GM19324 (cell line): ENCODE results near the gene ZYG11A.

Experiments
- ATAC-seq: cut with Tn5 transposase; IDR thresholded peaks from one replicate; pipeline ENCODE4 v1.9.1; 2021; ENCODE audit warnings: mild to moderate bottlenecking, moderate library complexity; ENCODE audit not compliant: unreplicated experiment, low FRiP score

The ZYG11A gene

GRCh38 chr1:52916241-52916975 is 73.8 kb downstream of the ZYG11A start:
- ATAC-seq, result no peak

- no peak for ATAC-seq
Observed at GRCh38 chr1:52917156-52917555, 74.6 kb downstream of the ZYG11A start.

GRCh38 chr1:52917581-52917980 is 75.0 kb downstream of the ZYG11A start:
- ATAC-seq, result no peak

- no peak for ATAC-seq
Observed at GRCh38 chr1:52918201-52918600, 75.6 kb downstream of the ZYG11A start.

- no peak for ATAC-seq
Observed at GRCh38 chr1:52919051-52919722, 76.6 kb downstream of the ZYG11A start.

GRCh38 chr1:52919723-52920483 is 77.3 kb downstream of the ZYG11A start:
- no peak for ATAC-seq

GRCh38 chr1:52920791-52921291 is 78.3 kb downstream of the ZYG11A start:
- ATAC-seq, result no peak

GRCh38 chr1:52925571-52926005 is 83.0 kb downstream of the ZYG11A start:
- no peak for ATAC-seq

GRCh38 chr1:52926864-52927211 is 84.3 kb downstream of the ZYG11A start:
- no peak for ATAC-seq

- ATAC-seq, result peak; percentile 56
Observed at GRCh38 chr1:52927212-52928014, 84.9 kb downstream of the ZYG11A start, which contains the start of gene SCP2. SCP2 (plus strand) TSS chr1:52927276; CDS start chr1:52927397, 121 bp downstream.

GRCh38 chr1:52928015-52928404 is 85.5 kb downstream of the ZYG11A start:
- ATAC-seq, result no peak

GRCh38 chr1:52929019-52929418 is 86.5 kb downstream of the ZYG11A start:
- no peak for ATAC-seq

GRCh38 chr1:52937433-52938182 is 95.0 kb downstream of the ZYG11A start:
- ATAC-seq, result no peak

- ATAC-seq, result no peak
Observed at GRCh38 chr1:52938183-52938451, 95.6 kb downstream of the ZYG11A start.

- ATAC-seq, result no peak
Observed at GRCh38 chr1:52943876-52944416, 101.4 kb downstream of the ZYG11A start.

GRCh38 chr1:52944566-52944965 is 102.0 kb downstream of the ZYG11A start:
- ATAC-seq, result no peak
